GM13976 (cell line): ENCODE results near the gene LOXHD1.

Source experiments
- DNase-seq: peaks from one replicate; pipeline ENCODE4 v3.0.0; 2012; ENCODE audit warnings: low spot score
- in situ Hi-C: fragments of 300-500 bp; cut with MboI; formaldehyde crosslinking; loops from one replicate; pipeline ENCODE4 v1.12.0; 2022; ENCODE audit warnings: low sequenced_read_pairs, mixed read lengths, inconsistent platforms; ENCODE audit not compliant: unreplicated experiment
- TF ChIP-seq, protein P1 (sequence below): IDR thresholded peaks from 2 replicates; pipeline ENCODE4 v1.5.1; 2012; ENCODE audit warnings: borderline replicate concordance, mild to moderate bottlenecking; ENCODE audit not compliant: insufficient read depth; ENCODE audit errors: extremely low read depth, missing control alignments, control extremely low read depth

LOXHD1 gene

GRCh38 chr18:46448347-46448746 is 208.7 kb downstream of the LOXHD1 start:
- TF ChIP-seq, protein P1, sequence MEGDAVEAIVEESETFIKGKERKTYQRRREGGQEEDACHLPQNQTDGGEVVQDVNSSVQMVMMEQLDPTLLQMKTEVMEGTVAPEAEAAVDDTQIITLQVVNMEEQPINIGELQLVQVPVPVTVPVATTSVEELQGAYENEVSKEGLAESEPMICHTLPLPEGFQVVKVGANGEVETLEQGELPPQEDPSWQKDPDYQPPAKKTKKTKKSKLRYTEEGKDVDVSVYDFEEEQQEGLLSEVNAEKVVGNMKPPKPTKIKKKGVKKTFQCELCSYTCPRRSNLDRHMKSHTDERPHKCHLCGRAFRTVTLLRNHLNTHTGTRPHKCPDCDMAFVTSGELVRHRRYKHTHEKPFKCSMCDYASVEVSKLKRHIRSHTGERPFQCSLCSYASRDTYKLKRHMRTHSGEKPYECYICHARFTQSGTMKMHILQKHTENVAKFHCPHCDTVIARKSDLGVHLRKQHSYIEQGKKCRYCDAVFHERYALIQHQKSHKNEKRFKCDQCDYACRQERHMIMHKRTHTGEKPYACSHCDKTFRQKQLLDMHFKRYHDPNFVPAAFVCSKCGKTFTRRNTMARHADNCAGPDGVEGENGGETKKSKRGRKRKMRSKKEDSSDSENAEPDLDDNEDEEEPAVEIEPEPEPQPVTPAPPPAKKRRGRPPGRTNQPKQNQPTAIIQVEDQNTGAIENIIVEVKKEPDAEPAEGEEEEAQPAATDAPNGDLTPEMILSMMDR = no peak
- in situ Hi-C loops = no loop called here
- no peak for DNase-seq

DNA sequence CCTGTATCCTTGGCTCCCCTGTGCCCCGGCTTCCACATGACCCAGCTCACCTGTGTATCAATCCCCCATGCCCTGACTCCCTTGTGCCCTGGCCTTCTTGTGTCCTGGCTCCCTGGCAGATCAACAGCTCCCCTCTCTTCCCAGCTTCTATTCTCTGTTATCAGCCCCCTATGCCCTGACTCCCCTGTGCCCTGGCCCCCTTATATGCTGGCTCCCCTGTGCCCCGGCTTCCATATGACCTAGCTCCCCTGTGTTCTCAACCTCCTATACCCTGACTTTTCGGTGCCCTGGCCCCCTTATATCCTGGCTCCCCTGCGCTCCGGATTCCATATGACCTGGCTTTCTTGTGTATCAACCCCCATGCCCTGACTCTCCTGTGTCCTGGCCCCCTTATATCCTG is 209.2 kb downstream of the LOXHD1 start:
- TF ChIP-seq, protein P1 = no peak
- no peak for DNase-seq
- in situ Hi-C loops = no loop called here

DNA sequence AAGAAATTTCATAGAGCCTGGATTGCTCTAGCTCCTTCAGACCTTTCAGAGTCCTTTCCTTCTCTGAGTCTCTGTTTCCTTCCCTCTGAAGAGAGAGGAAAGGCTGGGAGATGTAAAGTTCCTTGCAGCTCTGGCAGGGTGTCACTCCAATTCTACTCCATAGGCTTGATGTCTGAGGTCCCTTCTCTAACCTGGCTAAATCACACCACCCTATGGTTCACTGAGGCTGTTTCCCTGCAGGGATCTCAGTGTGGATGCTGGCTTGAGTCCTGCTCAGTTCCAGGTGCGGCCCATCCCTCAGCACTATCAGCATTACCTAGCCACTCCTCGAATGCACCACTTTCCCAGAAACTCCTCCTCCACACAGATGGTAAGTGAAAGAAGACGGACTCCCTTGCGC is 209.7 kb downstream of the LOXHD1 start:
- TF ChIP-seq, protein P1 = no peak
- no peak for DNase-seq
- in situ Hi-C loops = no loop called here

DNA sequence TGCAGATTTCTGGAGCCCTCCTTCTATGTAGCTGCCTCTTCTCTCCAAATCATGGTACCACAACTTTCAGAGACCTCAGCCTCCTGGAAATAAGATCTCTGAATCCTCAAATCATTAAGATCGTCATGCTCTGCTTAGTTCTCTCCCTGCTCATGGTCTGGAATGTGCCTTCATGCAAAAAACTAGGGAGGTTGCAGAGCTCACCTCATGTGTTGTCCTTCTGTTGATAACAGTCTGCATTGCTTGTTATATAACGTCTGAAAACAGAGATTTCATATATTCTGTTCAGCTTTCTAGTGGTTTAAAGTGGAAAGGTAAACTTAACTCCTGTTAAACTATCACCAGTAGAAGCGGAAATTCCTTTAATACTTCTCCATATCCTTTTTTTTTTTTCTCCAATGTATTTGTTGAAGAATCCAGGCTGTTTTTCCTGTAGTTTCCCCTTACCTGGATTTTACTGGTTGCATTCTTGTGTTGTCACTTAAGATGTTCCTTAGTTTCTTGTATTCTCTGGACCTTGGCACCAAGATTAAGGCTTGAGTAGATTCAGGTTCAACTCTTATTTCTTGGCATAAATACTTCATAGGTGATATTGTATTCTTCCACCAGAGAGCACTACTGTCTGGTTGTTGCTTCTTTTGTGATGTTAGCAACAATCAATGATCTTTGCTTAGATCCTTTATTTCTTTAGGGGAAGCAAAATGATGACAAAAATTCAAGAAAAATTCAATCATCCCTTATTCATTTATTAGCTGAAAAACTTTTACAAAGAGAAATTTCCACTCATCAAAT is 211.3 kb downstream of the LOXHD1 start:
- TF ChIP-seq, protein P1 = no peak
- in situ Hi-C loops = no loop called here
- no peak for DNase-seq

GRCh38 chr18:46439037-46439436 is 218.0 kb downstream of the LOXHD1 start:
- in situ Hi-C loops = no loop called here
- TF ChIP-seq, protein P1 = no peak
- no peak for DNase-seq

- no peak for DNase-seq
- TF ChIP-seq, protein P1 = no peak
- in situ Hi-C loops = no loop called here
Measured at GRCh38 chr18:46437061-46437460, 220.0 kb downstream of the LOXHD1 start.

- TF ChIP-seq, protein P1 = no peak
- no peak for DNase-seq
- in situ Hi-C loops = no loop called here
Measured at GRCh38 chr18:46436621-46437020, 220.4 kb downstream of the LOXHD1 start.
